ENCODE measurements around the gene MICAL2.

Gene MICAL2

DNA sequence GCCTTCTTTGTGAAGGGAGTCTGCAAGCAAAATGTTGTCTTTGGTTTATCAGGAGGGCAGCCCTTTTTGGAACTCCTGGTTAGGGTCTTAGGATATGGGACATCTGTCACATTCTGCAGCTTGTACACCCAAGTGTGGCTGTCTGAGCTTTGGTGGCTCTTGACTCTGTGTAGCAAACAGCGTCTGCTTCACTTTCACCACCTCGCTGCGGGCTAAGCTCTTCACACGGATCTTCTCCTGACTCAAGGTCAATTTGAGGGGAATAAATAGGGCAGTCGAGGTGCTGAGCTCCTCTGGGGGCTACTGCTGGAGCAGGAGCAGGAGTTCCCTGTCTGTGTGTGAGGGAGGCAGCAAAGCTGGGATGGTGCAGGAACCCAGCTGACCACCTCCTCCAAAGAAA, 10.6 kb downstream of the MICAL2 start:
- TF ChIP-seq CSDC2 (CRISPR knock-in tag; IDR thresholded peaks at IDR 0.05) (no peak), ZFP3 (CRISPR knock-in tag; IDR thresholded peaks at IDR 0.05) (no peak), PPARA (CRISPR knock-in tag; IDR thresholded peaks at IDR 0.05; ENCODE audit: borderline replicate concordance) (no peak), OSR1 (CRISPR knock-in tag; IDR thresholded peaks at IDR 0.05) (no peak), ZNF565 (CRISPR knock-in tag; conservative IDR thresholded peaks at IDR 0.05; ENCODE audit: low read depth) (no peak), ISL1 (CRISPR knock-in tag; IDR thresholded peaks at IDR 0.05) (no peak), ARNTL (CRISPR knock-in tag; IDR thresholded peaks at IDR 0.05; ENCODE audit: borderline replicate concordance, low read depth) (no peak)
- TF ChIP-seq, protein P1, sequence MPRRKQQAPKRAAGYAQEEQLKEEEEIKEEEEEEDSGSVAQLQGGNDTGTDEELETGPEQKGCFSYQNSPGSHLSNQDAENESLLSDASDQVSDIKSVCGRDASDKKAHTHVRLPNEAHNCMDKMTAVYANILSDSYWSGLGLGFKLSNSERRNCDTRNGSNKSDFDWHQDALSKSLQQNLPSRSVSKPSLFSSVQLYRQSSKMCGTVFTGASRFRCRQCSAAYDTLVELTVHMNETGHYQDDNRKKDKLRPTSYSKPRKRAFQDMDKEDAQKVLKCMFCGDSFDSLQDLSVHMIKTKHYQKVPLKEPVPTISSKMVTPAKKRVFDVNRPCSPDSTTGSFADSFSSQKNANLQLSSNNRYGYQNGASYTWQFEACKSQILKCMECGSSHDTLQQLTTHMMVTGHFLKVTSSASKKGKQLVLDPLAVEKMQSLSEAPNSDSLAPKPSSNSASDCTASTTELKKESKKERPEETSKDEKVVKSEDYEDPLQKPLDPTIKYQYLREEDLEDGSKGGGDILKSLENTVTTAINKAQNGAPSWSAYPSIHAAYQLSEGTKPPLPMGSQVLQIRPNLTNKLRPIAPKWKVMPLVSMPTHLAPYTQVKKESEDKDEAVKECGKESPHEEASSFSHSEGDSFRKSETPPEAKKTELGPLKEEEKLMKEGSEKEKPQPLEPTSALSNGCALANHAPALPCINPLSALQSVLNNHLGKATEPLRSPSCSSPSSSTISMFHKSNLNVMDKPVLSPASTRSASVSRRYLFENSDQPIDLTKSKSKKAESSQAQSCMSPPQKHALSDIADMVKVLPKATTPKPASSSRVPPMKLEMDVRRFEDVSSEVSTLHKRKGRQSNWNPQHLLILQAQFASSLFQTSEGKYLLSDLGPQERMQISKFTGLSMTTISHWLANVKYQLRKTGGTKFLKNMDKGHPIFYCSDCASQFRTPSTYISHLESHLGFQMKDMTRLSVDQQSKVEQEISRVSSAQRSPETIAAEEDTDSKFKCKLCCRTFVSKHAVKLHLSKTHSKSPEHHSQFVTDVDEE (CRISPR knock-in tag; IDR thresholded peaks at IDR 0.05), result no peak
- TF ChIP-seq, protein P2, sequence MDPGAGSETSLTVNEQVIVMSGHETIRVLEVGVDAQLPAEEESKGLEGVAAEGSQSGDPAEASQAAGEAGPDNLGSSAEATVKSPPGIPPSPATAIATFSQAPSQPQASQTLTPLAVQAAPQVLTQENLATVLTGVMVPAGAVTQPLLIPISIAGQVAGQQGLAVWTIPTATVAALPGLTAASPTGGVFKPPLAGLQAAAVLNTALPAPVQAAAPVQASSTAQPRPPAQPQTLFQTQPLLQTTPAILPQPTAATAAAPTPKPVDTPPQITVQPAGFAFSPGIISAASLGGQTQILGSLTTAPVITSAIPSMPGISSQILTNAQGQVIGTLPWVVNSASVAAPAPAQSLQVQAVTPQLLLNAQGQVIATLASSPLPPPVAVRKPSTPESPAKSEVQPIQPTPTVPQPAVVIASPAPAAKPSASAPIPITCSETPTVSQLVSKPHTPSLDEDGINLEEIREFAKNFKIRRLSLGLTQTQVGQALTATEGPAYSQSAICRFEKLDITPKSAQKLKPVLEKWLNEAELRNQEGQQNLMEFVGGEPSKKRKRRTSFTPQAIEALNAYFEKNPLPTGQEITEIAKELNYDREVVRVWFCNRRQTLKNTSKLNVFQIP (CRISPR knock-in tag; IDR thresholded peaks at IDR 0.05; ENCODE audit: borderline replicate concordance, low read depth), result no peak
- ATAC-seq, result no peak

DNA sequence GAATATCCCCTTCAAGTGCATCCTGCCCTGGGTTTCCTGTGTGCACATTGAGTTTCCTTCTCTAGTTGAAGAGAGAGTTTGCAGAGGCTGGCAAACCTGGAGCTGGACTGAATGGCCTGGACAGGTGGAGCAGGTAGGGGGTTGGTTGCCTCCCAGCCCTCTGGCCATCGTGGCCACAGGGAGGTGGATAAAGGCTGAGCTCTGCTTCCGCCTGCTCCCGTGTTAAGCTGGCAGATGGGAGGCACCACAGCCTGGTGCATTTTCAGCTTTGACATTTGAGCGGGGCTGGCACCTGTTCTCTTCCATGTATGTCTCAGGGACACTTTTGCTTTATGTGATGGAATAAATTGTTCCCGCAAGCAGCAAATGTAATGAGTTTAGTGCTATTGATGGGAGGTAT, 11.1 kb downstream of the MICAL2 start:
- ATAC-seq, result no peak
- TF ChIP-seq ZFP30 (CRISPR knock-in tag; IDR thresholded peaks at IDR 0.05) (no peak), ESRRG (CRISPR knock-in tag; IDR thresholded peaks at IDR 0.05) (no peak), ZC3H10 (CRISPR knock-in tag; IDR thresholded peaks at IDR 0.05) (no peak), ZFP3 (CRISPR knock-in tag; IDR thresholded peaks at IDR 0.05) (no peak), RARB (CRISPR knock-in tag; IDR thresholded peaks at IDR 0.05) (no peak), BACH2 (CRISPR knock-in tag; IDR thresholded peaks at IDR 0.05; ENCODE audit: borderline replicate concordance) (no peak), ARNTL (CRISPR knock-in tag; IDR thresholded peaks at IDR 0.05; ENCODE audit: borderline replicate concordance, low read depth) (no peak), TCF4 (CRISPR knock-in tag; IDR thresholded peaks at IDR 0.05; ENCODE audit: borderline replicate concordance) (no peak), ZNF8 (CRISPR knock-in tag; IDR thresholded peaks at IDR 0.05) (no peak), OSR1 (CRISPR knock-in tag; IDR thresholded peaks at IDR 0.05) (no peak), ZNF70 (CRISPR knock-in tag; IDR thresholded peaks at IDR 0.05) (no peak), CSDC2 (CRISPR knock-in tag; IDR thresholded peaks at IDR 0.05) (no peak), ISL1 (CRISPR knock-in tag; IDR thresholded peaks at IDR 0.05) (no peak)
- TF ChIP-seq, protein P3, sequence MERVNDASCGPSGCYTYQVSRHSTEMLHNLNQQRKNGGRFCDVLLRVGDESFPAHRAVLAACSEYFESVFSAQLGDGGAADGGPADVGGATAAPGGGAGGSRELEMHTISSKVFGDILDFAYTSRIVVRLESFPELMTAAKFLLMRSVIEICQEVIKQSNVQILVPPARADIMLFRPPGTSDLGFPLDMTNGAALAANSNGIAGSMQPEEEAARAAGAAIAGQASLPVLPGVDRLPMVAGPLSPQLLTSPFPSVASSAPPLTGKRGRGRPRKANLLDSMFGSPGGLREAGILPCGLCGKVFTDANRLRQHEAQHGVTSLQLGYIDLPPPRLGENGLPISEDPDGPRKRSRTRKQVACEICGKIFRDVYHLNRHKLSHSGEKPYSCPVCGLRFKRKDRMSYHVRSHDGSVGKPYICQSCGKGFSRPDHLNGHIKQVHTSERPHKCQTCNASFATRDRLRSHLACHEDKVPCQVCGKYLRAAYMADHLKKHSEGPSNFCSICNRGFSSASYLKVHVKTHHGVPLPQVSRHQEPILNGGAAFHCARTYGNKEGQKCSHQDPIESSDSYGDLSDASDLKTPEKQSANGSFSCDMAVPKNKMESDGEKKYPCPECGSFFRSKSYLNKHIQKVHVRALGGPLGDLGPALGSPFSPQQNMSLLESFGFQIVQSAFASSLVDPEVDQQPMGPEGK (CRISPR knock-in tag; IDR thresholded peaks at IDR 0.05; ENCODE audit: borderline replicate concordance), result no peak
- TF ChIP-seq, protein P4, sequence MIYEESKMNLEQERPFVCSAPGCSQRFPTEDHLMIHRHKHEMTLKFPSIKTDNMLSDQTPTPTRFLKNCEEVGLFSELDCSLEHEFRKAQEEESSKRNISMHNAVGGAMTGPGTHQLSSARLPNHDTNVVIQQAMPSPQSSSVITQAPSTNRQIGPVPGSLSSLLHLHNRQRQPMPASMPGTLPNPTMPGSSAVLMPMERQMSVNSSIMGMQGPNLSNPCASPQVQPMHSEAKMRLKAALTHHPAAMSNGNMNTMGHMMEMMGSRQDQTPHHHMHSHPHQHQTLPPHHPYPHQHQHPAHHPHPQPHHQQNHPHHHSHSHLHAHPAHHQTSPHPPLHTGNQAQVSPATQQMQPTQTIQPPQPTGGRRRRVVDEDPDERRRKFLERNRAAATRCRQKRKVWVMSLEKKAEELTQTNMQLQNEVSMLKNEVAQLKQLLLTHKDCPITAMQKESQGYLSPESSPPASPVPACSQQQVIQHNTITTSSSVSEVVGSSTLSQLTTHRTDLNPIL (CRISPR knock-in tag; IDR thresholded peaks at IDR 0.05; ENCODE audit: low read depth), result no peak
- TF ChIP-seq, protein P5, sequence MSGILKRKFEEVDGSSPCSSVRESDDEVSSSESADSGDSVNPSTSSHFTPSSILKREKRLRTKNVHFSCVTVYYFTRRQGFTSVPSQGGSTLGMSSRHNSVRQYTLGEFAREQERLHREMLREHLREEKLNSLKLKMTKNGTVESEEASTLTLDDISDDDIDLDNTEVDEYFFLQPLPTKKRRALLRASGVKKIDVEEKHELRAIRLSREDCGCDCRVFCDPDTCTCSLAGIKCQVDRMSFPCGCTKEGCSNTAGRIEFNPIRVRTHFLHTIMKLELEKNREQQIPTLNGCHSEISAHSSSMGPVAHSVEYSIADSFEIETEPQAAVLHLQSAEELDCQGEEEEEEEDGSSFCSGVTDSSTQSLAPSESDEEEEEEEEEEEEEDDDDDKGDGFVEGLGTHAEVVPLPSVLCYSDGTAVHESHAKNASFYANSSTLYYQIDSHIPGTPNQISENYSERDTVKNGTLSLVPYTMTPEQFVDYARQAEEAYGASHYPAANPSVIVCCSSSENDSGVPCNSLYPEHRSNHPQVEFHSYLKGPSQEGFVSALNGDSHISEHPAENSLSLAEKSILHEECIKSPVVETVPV (CRISPR knock-in tag; IDR thresholded peaks at IDR 0.05), result no peak
- TF ChIP-seq, protein P2 (CRISPR knock-in tag; IDR thresholded peaks at IDR 0.05; ENCODE audit: borderline replicate concordance, low read depth), result no peak
- TF ChIP-seq, protein P1 (CRISPR knock-in tag; IDR thresholded peaks at IDR 0.05), result no peak
